ENCODE measurements around the gene FLOT1. TPM values are rescaled to one million over a fixed set of nuclear protein-coding genes. Genes with fewer than 3 reads are reported as not detected.

The FLOT1 gene
- total and polyA plus RNA-seq, 9 of the 15 experiments (the other 6 are each of a cell fraction or from before 2014, with no cell fraction given): 11.7 to 149 (median 118) TPM

DNA sequence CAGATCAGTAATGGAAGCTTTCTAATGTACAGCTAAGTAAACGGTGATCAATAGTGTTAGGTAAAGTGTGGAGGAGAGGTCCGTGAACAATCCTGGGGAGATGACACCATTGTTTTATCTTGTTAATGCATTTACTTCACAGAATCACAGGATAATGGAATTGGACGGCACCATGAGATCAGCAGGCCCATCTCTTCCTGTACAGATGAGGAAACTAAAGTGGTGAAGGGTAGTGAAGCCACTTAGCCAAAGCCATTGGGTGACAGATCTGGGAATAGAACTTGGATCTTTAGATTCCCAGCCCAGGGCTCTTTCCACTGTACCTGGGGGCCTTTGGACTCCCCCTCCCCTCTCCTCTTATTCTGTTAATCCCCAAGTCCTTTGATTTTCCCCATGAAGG lies 28.1 kb upstream of the FLOT1 start (continued):
- no peak for TF ChIP-seq PYGO2 (tag; IDR thresholded peaks at IDR 0.05)
- TF ChIP-seq NR3C1 (CRISPR knock-in tag; IDR thresholded peaks at IDR 0.05): no peak
- no peak for TF ChIP-seq ZNF174 (CRISPR knock-in tag; IDR thresholded peaks at IDR 0.05)
- TF ChIP-seq, protein P1, sequence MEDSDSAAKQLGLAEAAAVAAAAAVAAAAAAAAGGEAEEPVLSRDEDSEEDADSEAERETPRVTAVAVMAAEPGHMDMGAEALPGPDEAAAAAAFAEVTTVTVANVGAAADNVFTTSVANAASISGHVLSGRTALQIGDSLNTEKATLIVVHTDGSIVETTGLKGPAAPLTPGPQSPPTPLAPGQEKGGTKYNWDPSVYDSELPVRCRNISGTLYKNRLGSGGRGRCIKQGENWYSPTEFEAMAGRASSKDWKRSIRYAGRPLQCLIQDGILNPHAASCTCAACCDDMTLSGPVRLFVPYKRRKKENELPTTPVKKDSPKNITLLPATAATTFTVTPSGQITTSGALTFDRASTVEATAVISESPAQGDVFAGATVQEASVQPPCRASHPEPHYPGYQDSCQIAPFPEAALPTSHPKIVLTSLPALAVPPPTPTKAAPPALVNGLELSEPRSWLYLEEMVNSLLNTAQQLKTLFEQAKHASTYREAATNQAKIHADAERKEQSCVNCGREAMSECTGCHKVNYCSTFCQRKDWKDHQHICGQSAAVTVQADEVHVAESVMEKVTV (CRISPR knock-in tag; IDR thresholded peaks at IDR 0.05): no peak
- TF ChIP-seq, protein P2, sequence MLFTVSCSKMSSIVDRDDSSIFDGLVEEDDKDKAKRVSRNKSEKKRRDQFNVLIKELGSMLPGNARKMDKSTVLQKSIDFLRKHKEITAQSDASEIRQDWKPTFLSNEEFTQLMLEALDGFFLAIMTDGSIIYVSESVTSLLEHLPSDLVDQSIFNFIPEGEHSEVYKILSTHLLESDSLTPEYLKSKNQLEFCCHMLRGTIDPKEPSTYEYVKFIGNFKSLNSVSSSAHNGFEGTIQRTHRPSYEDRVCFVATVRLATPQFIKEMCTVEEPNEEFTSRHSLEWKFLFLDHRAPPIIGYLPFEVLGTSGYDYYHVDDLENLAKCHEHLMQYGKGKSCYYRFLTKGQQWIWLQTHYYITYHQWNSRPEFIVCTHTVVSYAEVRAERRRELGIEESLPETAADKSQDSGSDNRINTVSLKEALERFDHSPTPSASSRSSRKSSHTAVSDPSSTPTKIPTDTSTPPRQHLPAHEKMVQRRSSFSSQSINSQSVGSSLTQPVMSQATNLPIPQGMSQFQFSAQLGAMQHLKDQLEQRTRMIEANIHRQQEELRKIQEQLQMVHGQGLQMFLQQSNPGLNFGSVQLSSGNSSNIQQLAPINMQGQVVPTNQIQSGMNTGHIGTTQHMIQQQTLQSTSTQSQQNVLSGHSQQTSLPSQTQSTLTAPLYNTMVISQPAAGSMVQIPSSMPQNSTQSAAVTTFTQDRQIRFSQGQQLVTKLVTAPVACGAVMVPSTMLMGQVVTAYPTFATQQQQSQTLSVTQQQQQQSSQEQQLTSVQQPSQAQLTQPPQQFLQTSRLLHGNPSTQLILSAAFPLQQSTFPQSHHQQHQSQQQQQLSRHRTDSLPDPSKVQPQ (CRISPR knock-in tag; IDR thresholded peaks at IDR 0.05; ENCODE audit: borderline replicate concordance): no peak
- 0 out of 2 replicates have a peak, but pooled peaks have one; percentile 36 for TF ChIP-seq SMAD4 (CRISPR knock-in tag; conservative IDR thresholded peaks at IDR 0.05)
- 0 out of 2 replicates have a peak, but pooled peaks have one; percentile 20 for TF ChIP-seq SMAD3 (CRISPR knock-in tag; conservative IDR thresholded peaks at IDR 0.05)
- TF ChIP-seq CREM (IDR thresholded peaks at IDR 0.05; ENCODE audit: low read depth): no peak
- no peak for TF ChIP-seq SIX5 (IDR thresholded peaks at IDR 0.05; ENCODE audit: borderline replicate concordance in 1 of 2, insufficient read depth in 1 of 2, low read depth in 1 of 2, low read length in 2 of 2)
- no peak for TF ChIP-seq KDM2B (CRISPR knock-in tag; IDR thresholded peaks at IDR 0.05)
- no peak for TF ChIP-seq SRSF3 (IDR thresholded peaks at IDR 0.05; ENCODE audit: insufficient read depth, low read length)
- TF ChIP-seq SMAD2 (IDR thresholded peaks at IDR 0.05; ENCODE audit: low read depth, low read length): no peak
- no peak for TF ChIP-seq TAF9B (IDR thresholded peaks at IDR 0.05; ENCODE audit: partially characterized antibody)
- TF ChIP-seq, protein P3, sequence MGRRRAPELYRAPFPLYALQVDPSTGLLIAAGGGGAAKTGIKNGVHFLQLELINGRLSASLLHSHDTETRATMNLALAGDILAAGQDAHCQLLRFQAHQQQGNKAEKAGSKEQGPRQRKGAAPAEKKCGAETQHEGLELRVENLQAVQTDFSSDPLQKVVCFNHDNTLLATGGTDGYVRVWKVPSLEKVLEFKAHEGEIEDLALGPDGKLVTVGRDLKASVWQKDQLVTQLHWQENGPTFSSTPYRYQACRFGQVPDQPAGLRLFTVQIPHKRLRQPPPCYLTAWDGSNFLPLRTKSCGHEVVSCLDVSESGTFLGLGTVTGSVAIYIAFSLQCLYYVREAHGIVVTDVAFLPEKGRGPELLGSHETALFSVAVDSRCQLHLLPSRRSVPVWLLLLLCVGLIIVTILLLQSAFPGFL (CRISPR knock-in tag; IDR thresholded peaks at IDR 0.05): no peak
- no peak for TF ChIP-seq EHMT2 (IDR thresholded peaks at IDR 0.05)
- TF ChIP-seq ZSCAN29 (IDR thresholded peaks at IDR 0.05): no peak
- TF ChIP-seq SMC3 (conservative IDR thresholded peaks at IDR 0.05; ENCODE audit: insufficient read depth, low read depth, low read length): no peak
- no peak for TF ChIP-seq MTA3 (IDR thresholded peaks at IDR 0.05; ENCODE audit: borderline replicate concordance)
- TF ChIP-seq ZNF121 (CRISPR knock-in tag; conservative IDR thresholded peaks at IDR 0.05): no peak
- TF ChIP-seq RBM15 (IDR thresholded peaks at IDR 0.05; ENCODE audit: insufficient read depth, low read length): no peak
- TF ChIP-seq CSDE1 (IDR thresholded peaks at IDR 0.05): no peak
- TF ChIP-seq ZNF384 (IDR thresholded peaks at IDR 0.05; ENCODE audit: low read depth, low read length): no peak
- TF ChIP-seq RBM39 (optimal IDR thresholded peaks at IDR 0.05; ENCODE audit: low read depth, low read length): no peak
- TF ChIP-seq, protein P4, sequence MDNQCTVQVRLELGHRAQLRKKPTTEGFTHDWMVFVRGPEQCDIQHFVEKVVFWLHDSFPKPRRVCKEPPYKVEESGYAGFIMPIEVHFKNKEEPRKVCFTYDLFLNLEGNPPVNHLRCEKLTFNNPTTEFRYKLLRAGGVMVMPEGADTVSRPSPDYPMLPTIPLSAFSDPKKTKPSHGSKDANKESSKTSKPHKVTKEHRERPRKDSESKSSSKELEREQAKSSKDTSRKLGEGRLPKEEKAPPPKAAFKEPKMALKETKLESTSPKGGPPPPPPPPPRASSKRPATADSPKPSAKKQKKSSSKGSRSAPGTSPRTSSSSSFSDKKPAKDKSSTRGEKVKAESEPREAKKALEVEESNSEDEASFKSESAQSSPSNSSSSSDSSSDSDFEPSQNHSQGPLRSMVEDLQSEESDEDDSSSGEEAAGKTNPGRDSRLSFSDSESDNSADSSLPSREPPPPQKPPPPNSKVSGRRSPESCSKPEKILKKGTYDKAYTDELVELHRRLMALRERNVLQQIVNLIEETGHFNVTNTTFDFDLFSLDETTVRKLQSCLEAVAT (IDR thresholded peaks at IDR 0.05): no peak
- 0 out of 2 replicates have a peak, but pooled peaks have one; percentile 28 for TF ChIP-seq CXXC5 (CRISPR knock-in tag; IDR thresholded peaks at IDR 0.05)
